G401 (cell line): ENCODE data around the gene ASB3. TPM values are rescaled to one million over a fixed set of nuclear protein-coding genes. Genes with fewer than 3 reads are reported as not detected.

Source experiments
- DNase-seq: peaks from one replicate; pipeline ENCODE4 v3.0.0-alpha.2; 2015; ENCODE audit warnings: low spot score
- in situ Hi-C: cut with HindIII; loops from 2 replicates; pipeline ENCODE4 v1.10.0; 2016; ENCODE audit warnings: low sequenced_read_pairs, mixed read lengths
- total RNA-seq: library from RNA; depleted of rRNA; stranded (reverse); fragments of >200 nt; shearing (Covaris generic); gene quantifications from 2 replicates; pipeline ENCODE4 v1.2.3, GENCODE V29; 2014; rRNA removed

Gene ASB3
- total RNA-seq, 1 experiment from 2014 or later = 42.3 TPM

- in situ Hi-C loops = no loop called here
- no peak for DNase-seq
Measured at GRCh38 chr2:53629001-53629400, 157.8 kb downstream of the ASB3 start.

GRCh38 chr2:53622141-53622540 is 164.6 kb downstream of the ASB3 start:
- in situ Hi-C loops = no loop called here
- no peak for DNase-seq

GRCh38 chr2:53620981-53621380 is 165.8 kb downstream of the ASB3 start:
- DNase-seq = no peak
- in situ Hi-C loops = no loop called here

Other genes with a start within 250 kb of the ASB3 start
- 12.6 and 15.7 TPM in 2 replicates for gene CHAC2, start 19.1 kb downstream of the ASB3 start, total RNA-seq
- gene ERLEC1, start 91 bp upstream of the ASB3 start, total RNA-seq = 15.2 and 17.3 TPM in 2 replicates
- gene GPR75, start 73.0 kb upstream of the ASB3 start, total RNA-seq = not detected in 2 replicates
- gene PSME4, start 184.0 kb upstream of the ASB3 start, total RNA-seq = 14.6 and 24.3 TPM in 2 replicates